Pancreas (tissue), 10 donors: ENCODE measurements around the gene FGF11. TPM values are rescaled to one million over a fixed set of nuclear protein-coding genes. Genes with fewer than 3 reads are reported as not detected.
"Not testable (repeated sequence)": the region's sequence is repeated elsewhere in the genome, so short reads cannot be mapped to it uniquely, and the experiment has no call there.

Experiments used
- ATAC-seq, 4 donors: fragments of 200-7000 bp; cut with Tn5 transposase; one replicate each; pipeline versions ENCODE4 v1.8.0 to v1.9.1; 2020; ENCODE audit warnings: mild to moderate bottlenecking in 4 of 4, moderate library complexity in 4 of 4
- DNase-seq, 6 donors: peaks; one replicate each; pipeline ENCODE4 v3.0.0-alpha.2; 2020
- FAIRE-seq: peaks from 2 replicates; lab custom pipeline; 2012; peaks lifted over from hg19 to GRCh38; lab: Jason Lieb, UNC
- H3K27ac ChIP-seq, 4 donors: fragments of 200-600 bp; sonication (generic); 1 replicate in 3 of 4; 2 replicates in 1 of 4; pipeline versions ENCODE4 v1.5.0 to v1.8.0; 2020
- H3K27me3 ChIP-seq, 4 donors: fragments of 200-600 bp; one replicate each; pipeline ENCODE4 v1.8.0; 2021
- H3K36me3 ChIP-seq, 3 donors: fragments of 200-600 bp; sonication (generic) in 1 of 3; one replicate each; pipeline versions ENCODE4 v1.5.0 to v1.8.0; 2020 to 2021
- H3K4me1 ChIP-seq, 3 donors: fragments of 200-600 bp; one replicate each; pipeline ENCODE4 v1.8.0; 2021
- H3K4me3 ChIP-seq, 4 donors: fragments of 200-600 bp; sonication (generic) in 2 of 4; one replicate each; pipeline versions ENCODE4 v1.5.0 to v1.8.0; 2020 to 2021
- H3K9me3 ChIP-seq, 4 donors: fragments of 200-600 bp; one replicate each; pipeline ENCODE4 v1.8.0; 2021
- WGBS, 2 donors: extraction: QIAGEN DNeasy Blood & Tissue Kit; methylation state at CpG; one replicate each; pipeline ENCODE4 v1.1.7; 2013; 5-methylcytosine and 5-hydroxymethylcytosine counted together
- intact Hi-C, 3 donors: fragments of 100-400 bp; cut with DNase I; formaldehyde crosslinking; loops; one replicate each; pipeline versions ENCODE4 v1.11.1 to v1.14.2; 2022
- polyA plus RNA-seq, 2 donors: library from polyadenylated mRNA; stranded (reverse); fragments of 200-250 nt; gene quantifications; one replicate each; pipeline ENCODE4 v1.2.3, GENCODE V29; 2013
- total RNA-seq, 6 donors: library from RNA; stranded (reverse); fragmentation: NEBNext Ultra II Directional in 4 of 6; extraction: Animal tissue kit (Norgen Biotek cat#: 25700) in 4 of 6; gene quantifications; one replicate each; pipeline versions ENCODE4 v1.2.1 to v1.2.4, GENCODE V29; 2021 to 2023
- TF ChIP-seq, protein P1 (sequence below), 4 donors: fragments of 200-600 bp; sonication (generic) in 3 of 4; IDR thresholded peaks; one replicate each; pipeline versions ENCODE4 v1.5.0 to v1.8.0; 2021; ENCODE audit warnings: antibody characterized with exemption in 4 of 4
- donor health status: healthy with polysubstance abuse.
- donor health status: DM: no; HTN: no; CAD: no; lungs with moderate emphysema.
- donor health status: DM: no; HTN: no; CAD: no.
- donor health status: control.
- donor health status: control.
- donor health status: Bipolar disorder and iron deficiency.
- donor health status: DM: yes; HTN: yes; CAD: no.
- donor health status: DM: no; HTN: no; CAD: no.
- donor health status: DM: no; HTN: no; CAD: no.
- donor health status: DM: yes; HTN: yes; CAD: no.

The FGF11 gene
- total and polyA plus RNA-seq, 8 donors, result 0.09 to 1.1 (median 0.43) TPM

DNA sequence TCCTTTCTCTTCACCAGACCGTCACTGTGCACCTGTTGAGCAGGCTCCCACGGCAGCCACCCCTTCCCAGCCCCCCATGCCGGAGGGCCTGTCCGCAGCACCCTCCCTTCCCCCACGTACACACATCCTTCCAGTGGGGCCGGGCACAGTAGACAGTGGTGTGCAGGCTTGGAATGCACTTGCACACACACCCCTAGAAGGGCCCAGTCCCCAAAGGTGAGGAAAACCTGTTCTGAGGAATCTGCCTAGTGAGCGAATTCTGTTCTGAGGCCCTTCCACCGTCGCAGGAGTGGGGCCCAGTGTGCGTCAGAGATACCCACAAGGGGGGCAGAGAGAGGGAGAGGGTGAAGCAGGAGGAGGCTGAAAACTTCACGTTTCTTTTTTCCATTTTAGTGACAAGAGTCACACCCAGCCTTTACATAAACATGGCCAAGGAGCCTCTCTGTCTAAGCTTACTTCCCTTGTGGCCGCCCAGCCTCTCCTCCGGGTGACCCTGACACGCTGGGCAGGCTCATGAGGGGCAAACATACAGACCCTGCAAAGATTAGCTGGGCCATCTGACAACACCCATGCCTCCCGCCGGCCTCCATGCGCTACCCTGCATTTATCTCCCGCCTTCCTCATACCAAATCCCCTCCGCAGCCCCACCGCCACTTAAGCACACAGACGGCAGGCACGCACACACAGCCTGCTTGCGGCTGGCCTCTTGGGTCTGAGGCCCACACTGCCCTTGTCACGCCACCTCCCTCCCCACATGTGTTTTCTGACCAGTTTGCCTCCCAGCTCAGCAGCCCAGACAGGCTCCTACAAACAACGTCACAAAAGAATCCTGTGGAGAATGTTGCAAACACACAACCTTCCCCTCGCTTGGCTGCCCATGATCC lies 38.3 kb downstream of the FGF11 start:
- WGBS, 2 donors, result 27 to 32% methylated on average over 26 of the region's 26 CpGs
- no peaks in the 10 kb centered on the region for H3K27me3 ChIP-seq
- peaks cover 0 to 17% (median 16%) of the 10 kb centered on the region in 3 donors for H3K4me1 ChIP-seq
- H3K9me3 ChIP-seq, result no peaks in the 10 kb centered on the region
- TF ChIP-seq, protein P1, sequence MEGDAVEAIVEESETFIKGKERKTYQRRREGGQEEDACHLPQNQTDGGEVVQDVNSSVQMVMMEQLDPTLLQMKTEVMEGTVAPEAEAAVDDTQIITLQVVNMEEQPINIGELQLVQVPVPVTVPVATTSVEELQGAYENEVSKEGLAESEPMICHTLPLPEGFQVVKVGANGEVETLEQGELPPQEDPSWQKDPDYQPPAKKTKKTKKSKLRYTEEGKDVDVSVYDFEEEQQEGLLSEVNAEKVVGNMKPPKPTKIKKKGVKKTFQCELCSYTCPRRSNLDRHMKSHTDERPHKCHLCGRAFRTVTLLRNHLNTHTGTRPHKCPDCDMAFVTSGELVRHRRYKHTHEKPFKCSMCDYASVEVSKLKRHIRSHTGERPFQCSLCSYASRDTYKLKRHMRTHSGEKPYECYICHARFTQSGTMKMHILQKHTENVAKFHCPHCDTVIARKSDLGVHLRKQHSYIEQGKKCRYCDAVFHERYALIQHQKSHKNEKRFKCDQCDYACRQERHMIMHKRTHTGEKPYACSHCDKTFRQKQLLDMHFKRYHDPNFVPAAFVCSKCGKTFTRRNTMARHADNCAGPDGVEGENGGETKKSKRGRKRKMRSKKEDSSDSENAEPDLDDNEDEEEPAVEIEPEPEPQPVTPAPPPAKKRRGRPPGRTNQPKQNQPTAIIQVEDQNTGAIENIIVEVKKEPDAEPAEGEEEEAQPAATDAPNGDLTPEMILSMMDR (IDR thresholded peaks at IDR 0.05), result no peak
- H3K36me3 ChIP-seq, result no peaks in the 10 kb centered on the region
- DNase-seq, result peak in 2 of 6 donors; percentile 60 to 67
- ATAC-seq, result peak; percentile 12 to 40 (median 33)
- peak overlapping the region; percentile 98 to 99 (median 98) for H3K27ac ChIP-seq
- intact Hi-C loops, result loop anchor here in 2 of 3 donors (5.0 kb wide), 1 partner anchor 35 kb away; no protein-coding TSS in a partner anchor
- FAIRE-seq, result no peak
- H3K4me3 ChIP-seq, result peak overlapping the region in 3 of 4 donors; percentile 97 to 98 (median 98)

DNA sequence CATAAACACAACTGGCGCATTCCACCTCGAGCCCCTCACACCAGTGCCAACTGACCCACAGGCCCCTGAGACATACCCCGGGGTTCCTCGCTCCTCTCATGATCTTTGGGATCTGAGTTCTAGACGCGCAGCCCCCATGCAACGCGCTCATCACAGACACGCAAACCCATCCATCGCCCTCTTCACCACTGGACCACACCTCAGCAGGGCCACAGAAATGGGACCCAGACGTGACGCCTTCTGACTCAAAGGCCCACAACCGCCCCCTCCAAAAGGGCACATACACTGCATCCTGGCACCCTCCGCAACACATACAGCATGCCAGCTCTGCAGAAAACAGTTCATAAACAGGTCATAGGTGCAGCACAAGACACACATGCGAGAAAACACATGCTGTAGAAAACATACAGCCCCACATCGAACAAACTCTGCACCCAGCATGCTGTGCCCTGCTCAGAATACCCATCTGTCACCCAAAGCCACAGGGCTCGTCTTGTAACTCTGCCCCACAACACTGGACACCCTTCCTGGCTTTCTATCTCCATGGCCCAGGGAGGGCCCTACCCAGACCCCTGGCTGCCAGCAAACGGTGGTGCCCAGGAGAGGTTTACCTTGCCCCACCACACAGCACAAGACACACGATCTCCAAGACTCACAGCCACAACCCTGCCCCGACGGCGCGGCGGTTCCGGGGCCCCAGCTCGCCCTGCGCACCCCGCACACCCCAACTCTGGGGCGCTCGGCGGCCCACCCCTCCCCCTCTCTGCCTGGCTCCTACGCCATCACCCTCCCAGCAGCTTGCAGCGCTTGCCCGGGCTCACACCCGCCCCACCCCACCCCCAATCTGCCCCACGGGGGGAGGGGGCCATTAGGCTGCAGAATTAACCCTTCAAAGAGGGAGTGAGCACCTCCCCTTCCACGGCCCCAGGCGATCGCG lies 39.2 kb downstream of the FGF11 start:
- DNase-seq, result peak; percentile 64 to 84 (median 72)
- intact Hi-C loops, result loop anchor here in 2 of 3 donors (5.0 kb wide), 1 partner anchor 36 kb away; no protein-coding TSS in a partner anchor
- peaks cover 0 to 17% (median 16%) of the 10 kb centered on the region in 3 donors for H3K4me1 ChIP-seq
- TF ChIP-seq, protein P1 (IDR thresholded peaks at IDR 0.05), result no peak
- peak; percentile 37 to 54 (median 42) for ATAC-seq
- FAIRE-seq, result no peak
- H3K9me3 ChIP-seq, result no peaks in the 10 kb centered on the region
- 21 to 22% methylated on average over 40 of the region's 40 CpGs for WGBS, 2 donors
- no peaks in the 10 kb centered on the region for H3K27me3 ChIP-seq
- peak overlapping the region; percentile 98 to 99 (median 98) for H3K27ac ChIP-seq
- H3K36me3 ChIP-seq, result no peaks in the 10 kb centered on the region
- H3K4me3 ChIP-seq, result peak overlapping the region; percentile 89 to 98 (median 98)

DNA sequence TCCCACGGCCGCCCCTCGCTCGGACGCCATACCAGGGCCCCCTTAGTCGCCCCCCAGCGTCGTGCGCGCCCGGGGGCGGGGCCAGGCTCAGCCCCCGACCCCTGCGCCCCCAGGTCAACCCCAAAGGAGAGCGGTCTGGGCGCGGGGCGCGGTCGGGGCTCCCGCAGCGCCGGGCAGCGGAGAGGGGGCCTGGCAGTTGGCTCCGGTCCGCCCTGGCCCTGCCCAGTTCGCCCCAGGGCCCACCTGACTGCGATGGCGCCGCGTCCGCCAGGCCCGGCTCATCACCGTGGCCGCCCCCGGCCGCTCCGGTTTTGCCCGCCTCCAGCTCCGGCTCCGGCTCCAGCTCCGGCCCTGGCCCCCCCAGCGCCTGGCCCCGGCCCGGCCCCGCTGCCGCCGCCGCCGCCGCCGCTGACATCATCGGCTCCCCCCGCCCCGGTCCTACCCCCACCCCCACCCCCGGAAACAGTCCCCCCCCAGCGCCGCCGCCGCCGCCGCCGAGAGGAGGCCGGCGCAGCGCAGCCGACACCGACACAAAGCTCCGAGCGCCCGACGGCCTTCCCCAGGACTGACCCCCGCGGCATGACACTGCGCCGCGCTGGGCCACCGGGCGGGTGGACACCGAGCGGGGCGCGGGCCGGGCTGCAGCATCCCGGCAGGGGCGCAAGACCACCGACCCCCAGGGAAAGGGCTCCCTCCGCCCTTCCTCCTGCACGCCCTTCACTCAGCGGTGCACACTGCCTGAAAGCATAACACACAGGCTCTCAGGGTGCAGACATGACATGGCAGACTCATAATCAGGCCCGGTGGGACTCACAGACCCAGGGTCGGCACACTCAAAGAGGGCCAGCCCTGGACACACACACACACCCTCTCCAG lies 40.1 kb downstream of the FGF11 start, which contains the start of gene ZBTB4:
Gene ZBTB4, minus strand, starts transcription at position 419 of the 876 bp plus-strand sequence. CDS start 12,830 bp downstream, outside the sequence.
- 0 to 1% methylated on average over 41 to 92 of the region's 92 CpGs for WGBS, 2 donors
- Histone ChIP-seq H3K4me3 (peak within 1 kb of the TSS; percentile 89 to 98 (median 98)), H3K36me3 (no peaks in the 10 kb centered on the region), H3K9me3 (no peaks in the 10 kb centered on the region), H3K27ac (peak within 1 kb of the TSS; percentile 98 to 99 (median 98)), H3K27me3 (no peaks in the 10 kb centered on the region), H3K4me1 (peaks cover 0 to 17% (median 16%) of the 10 kb centered on the region in 3 donors)
- TF ChIP-seq, protein P1 (IDR thresholded peaks at IDR 0.05), result no peak
- peak in 5 of 6 donors; percentile 51 to 86 (median 80) for DNase-seq
- intact Hi-C loops, result loop anchor here in 2 of 3 donors (5.0 kb wide), 1 partner anchor 37 kb away; no protein-coding TSS in a partner anchor
- peak in 3 of 4 donors; percentile 2 to 25 (median 16) for ATAC-seq
- no peak for FAIRE-seq

DNA sequence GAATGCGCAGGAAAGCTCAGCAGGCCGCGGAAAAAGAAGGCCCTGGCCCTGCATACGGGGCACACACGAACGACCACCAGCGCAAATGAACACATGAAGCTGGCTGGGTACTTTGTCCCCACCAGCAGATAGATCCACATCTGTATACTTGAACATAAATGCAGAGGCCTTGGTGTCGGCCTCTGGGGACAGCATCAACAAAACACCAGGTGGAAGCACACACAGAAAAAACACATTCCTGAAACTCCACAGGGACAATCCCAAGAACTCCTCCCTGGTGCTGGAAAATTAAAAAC lies 40.7 kb downstream of the FGF11 start:
- H3K36me3 ChIP-seq, result no peaks in the 10 kb centered on the region
- no peaks in the 10 kb centered on the region for H3K27me3 ChIP-seq
- H3K27ac ChIP-seq, result peak overlapping the region; percentile 98 to 99 (median 98)
- ATAC-seq (no peak), DNase-seq (no peak), FAIRE-seq (no peak)
- intact Hi-C loops, result no loop called here
- TF ChIP-seq, protein P1 (IDR thresholded peaks at IDR 0.05), result no peak
- H3K4me1 ChIP-seq, result peaks cover 0 to 17% (median 16%) of the 10 kb centered on the region in 3 donors
- WGBS, 2 donors, result 5 to 7% methylated on average over 8 of the region's 8 CpGs
- no peaks in the 10 kb centered on the region for H3K9me3 ChIP-seq
- peak overlapping the region; percentile 89 to 98 (median 98) for H3K4me3 ChIP-seq

DNA sequence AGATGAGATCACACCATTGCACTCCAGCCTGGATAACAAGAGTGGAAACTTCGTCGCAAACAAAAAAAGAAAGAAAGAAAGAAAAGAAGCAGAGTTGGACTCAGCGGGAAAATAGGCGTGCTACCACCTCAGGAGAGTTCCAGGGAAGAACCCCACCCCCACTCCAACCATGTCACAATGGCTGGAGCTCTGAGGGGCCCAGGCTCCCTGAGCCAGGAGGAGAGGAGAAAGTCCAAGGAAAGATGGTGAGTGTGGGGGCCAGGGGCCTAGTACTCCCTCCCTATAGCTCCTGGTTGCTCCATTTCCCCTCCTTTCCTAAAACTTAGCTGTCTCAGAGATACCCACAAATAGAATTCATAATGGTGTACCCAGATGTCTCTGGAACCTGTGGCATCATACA lies 42.0 kb downstream of the FGF11 start, which contains the start of gene SLC35G6:
Gene SLC35G6, plus strand, starts transcription at position 172 of the 400 bp plus-strand sequence. Its CDS starts 71 bp downstream, at position 243.
- DNase-seq, H3K4me3 ChIP-seq, H3K9me3 ChIP-seq, intact Hi-C loops, H3K27me3 ChIP-seq, FAIRE-seq, H3K36me3 ChIP-seq, ATAC-seq: not testable (repeated sequence)
- H3K4me1 ChIP-seq, result peaks cover 5 to 19% (median 9%) of the 10 kb centered on the region in 3 donors
- 93 to 94% methylated on average over 4 of the region's 4 CpGs for WGBS, 2 donors
- peak within 1 kb of the TSS; percentile 98 to 99 (median 98) for H3K27ac ChIP-seq
